HG02938 (cell line): ENCODE measurements around the gene POGLUT3.
A peak's percentile ranks its signal among the peaks of the same experiment; 100 is the strongest.

Source experiments
- ATAC-seq: cut with Tn5 transposase; IDR thresholded peaks from one replicate; pipeline ENCODE4 v1.9.1; 2021; ENCODE audit warnings: mild to moderate bottlenecking, moderate library complexity; ENCODE audit not compliant: unreplicated experiment

Gene POGLUT3

GRCh38 chr11:108501396-108501795, 3.2 kb upstream of the POGLUT3 start:
- ATAC-seq: no peak

- no peak for ATAC-seq
These were observed 2.5 kb upstream of the POGLUT3 start for GRCh38 chr11:108500721-108501120.

GRCh38 chr11:108500169-108500568, 2.0 kb upstream of the POGLUT3 start:
- no peak for ATAC-seq

GRCh38 chr11:108498816-108499408, 728 bp upstream of the POGLUT3 start:
- no peak for ATAC-seq

DNA sequence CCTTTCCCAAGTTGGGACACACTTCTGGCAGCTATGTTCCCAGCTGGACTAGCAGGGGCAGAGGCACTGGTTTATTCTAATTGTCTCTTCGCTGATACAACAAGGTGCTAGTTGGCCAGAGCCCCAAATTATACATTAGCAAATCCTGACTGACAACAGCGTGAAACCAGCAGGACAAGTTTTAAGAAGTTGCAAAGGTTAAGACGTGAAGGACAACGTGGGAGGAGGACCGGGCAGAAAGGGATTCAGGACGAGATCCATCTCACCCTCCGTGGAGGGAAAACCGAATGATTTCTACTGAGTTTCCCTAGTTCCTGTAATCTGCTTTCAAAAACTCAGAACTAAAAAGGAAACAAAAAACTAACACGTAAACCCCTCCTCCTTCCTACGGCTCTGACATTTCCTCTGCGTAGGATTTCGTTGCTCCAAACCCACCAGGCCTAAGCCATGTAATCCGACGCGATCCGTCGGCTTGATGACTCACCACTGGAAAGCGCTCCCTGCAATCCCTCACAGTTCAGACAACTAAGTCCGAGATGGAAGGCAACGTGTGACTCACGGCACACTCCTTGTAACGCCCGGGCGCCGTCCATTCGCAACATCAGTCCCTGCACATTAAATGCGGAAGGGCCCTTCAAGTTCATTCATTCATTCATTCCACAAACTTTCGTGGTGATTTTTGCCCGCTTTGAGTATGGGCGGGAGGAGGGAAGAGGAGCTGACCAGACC, 703 bp downstream of the POGLUT3 start:
- ATAC-seq: peak; percentile 50

DNA sequence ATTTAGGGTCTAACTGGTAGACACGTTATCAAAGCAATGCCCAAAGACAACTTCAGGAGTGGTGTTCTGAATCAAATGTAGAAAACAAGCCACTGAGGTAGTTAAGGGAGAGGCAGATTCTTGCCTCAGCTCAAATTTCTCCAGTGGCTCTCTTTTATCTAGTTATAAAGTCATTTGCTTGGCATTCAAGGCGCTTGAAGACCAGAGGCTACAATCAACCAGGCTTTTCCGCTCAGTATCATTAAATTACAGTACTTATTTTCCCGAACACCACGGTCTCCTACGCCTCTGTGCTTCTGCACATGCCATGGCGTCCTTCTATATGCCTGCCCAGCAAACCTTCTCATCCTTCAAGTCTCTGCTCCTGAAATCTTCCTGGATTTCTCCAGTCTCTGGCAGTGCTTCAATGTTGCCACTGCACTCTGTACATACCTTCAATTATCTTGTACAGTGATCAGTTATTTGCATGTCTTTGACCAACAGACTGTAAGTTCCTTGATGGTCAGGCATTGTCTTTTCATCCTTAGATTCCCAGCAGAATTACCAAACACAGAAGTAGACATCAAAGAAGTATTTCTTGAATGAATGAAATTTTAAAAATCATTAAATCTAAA, 1.4 kb downstream of the POGLUT3 start:
- ATAC-seq: no peak

GRCh38 chr11:108495326-108495725, 2.9 kb downstream of the POGLUT3 start:
- ATAC-seq: no peak

GRCh38 chr11:108494182-108494581, 4.0 kb downstream of the POGLUT3 start:
- ATAC-seq: no peak

DNA sequence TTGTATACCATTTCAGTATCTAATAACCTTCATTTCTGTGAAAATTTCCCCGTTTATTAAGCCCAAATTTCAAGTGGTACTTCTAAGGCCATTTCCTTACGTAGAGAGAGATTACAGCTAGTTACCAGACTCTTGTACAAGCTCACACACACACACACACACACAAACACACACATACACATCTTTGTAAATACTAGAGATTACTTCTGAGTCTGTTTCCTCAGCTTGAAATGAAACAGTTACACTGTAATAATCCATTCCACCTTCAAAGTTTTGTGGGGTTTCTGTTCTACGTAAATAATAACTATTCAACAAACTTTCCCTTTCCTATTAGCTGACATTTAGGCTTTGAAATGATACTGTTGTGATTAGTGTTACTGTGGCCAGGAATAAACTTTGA, 6.2 kb downstream of the POGLUT3 start:
- no peak for ATAC-seq

GRCh38 chr11:108486828-108487227, 11.4 kb downstream of the POGLUT3 start:
- no peak for ATAC-seq

DNA sequence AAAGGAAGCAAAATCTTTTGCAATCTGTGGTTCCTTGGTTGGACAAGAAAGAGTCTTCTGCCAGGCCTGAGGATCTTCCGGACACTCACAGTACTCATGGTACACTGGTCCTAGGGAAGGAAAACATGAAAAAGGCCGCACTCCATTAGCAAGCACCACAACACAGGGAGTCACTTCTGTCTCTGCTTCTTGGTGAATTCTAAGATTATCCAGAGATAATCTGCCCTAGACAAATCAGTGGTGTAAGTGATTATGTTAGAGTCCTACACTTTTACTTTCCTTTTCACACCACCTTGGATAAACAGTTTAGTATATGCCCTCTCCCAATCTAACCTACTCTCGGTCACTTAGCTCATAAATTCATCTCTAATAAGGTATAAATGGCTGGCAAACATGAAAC, 11.9 kb downstream of the POGLUT3 start:
- no peak for ATAC-seq

DNA sequence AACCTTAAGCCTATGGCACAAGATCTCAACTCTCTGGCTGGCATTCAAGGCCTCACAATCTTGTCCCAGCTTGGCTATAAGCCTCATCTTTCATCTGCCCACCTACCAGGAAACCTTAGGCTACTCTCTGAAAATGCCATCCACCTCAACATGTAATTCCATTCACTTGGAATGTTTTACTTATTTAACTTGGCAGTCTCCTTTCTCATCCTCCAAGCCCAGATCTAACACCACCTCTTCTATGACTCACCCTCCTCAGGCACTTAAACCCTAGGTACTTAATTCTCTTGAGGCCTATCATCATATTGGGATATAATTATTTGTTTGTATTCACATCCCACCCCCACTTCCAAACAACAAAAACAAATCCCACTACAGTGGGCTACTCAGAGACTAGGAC, 15.0 kb downstream of the POGLUT3 start:
- ATAC-seq: no peak

GRCh38 chr11:108474664-108475463, 23.3 kb downstream of the POGLUT3 start:
- ATAC-seq: no peak

- no peak for ATAC-seq
These were observed 25.5 kb downstream of the POGLUT3 start for GRCh38 chr11:108472681-108473080.

- no peak for ATAC-seq
These were observed 29.7 kb downstream of the POGLUT3 start for GRCh38 chr11:108468478-108468864.

GRCh38 chr11:108467091-108467823, 30.9 kb downstream of the POGLUT3 start, which contains the start of gene C11orf65:
Gene C11orf65, minus strand, starts transcription at chr11:108467529. Its CDS starts 5,970 bp downstream, at chr11:108461559.
- ATAC-seq: peak; percentile 97

DNA sequence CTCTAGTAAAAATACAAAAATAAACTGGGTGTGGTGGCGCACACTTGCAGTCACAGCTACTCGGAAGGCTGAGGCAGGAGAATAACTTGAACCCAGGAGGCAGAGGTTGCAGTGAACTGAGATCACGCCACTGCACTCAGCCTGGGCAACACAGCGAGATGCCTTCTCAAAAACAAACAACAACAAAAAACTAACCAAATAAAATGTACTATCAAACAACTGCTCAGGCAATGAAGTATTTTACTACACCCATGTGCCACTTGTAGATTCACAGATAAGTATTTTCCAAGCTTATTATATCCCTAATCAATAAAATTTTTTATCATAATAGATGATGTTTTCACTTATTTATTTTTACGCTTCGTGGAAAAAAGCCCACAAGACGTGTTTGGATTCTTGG, 31.8 kb downstream of the POGLUT3 start:
- ATAC-seq: no peak

- ATAC-seq: no peak
These were observed 44.9 kb downstream of the POGLUT3 start for GRCh38 chr11:108453207-108453835.
